Measurements from ENCODE around the gene ACTR8. TPM values are rescaled to one million over a fixed set of nuclear protein-coding genes. Genes with fewer than 3 reads are reported as not detected.

The ACTR8 gene
- total RNA-seq, 1 donor from 2014 or later, result 47.2 TPM

Other genes starting within 250 kb of the ACTR8 start
- gene CHDH, start 35.7 kb downstream of the ACTR8 start, total RNA-seq, result 4.9 and 5.2 TPM in 2 replicates
- 1.4 and 10.9 TPM in 2 replicates for gene IL17RB, start 35.6 kb downstream of the ACTR8 start, total RNA-seq
- 17.4 and 32.3 TPM in 2 replicates for gene SELENOK, start 9.7 kb upstream of the ACTR8 start, total RNA-seq
- gene CACNA2D3, start 240.4 kb upstream of the ACTR8 start, total RNA-seq, result 1.4 and 3.2 TPM in 2 replicates